GM18909 (cell line): ENCODE measurements around the gene CAGE1.

Source experiments
- ATAC-seq: cut with Tn5 transposase; IDR thresholded peaks from one replicate; pipeline ENCODE4 v1.9.1; 2021; ENCODE audit warnings: mild to moderate bottlenecking; ENCODE audit not compliant: unreplicated experiment, poor library complexity

The CAGE1 gene

DNA sequence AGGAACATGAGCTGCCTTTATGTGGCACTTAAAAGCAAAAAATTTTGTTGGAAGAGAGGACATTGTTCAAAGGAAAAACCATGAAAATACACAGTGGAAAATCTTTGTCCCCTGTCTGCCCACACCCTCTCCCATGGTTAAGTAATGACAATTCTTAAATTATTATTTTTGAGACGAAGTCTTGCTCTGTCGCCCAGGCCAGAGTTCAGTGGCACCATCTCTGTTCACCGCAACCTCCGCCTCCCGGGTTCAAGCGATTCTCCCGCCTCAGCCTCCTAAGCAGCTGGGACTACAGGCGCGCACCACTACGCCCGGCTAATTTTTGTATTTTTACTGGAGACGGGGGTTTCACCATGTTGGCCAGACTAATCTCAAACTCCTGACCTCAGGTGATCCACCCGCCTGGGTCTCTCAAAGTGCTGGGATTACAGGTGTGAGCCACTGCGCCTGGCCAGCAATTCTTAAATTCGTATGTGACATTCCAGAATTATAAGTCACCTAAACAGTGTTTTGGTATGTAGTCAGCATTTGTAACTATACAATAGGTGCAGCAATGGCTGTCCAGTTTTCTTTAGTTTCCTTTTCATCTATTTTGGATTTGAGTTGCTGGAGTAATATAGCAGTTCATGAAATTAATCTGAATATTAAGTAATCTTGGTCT, 75.9 kb downstream of the CAGE1 start:
- ATAC-seq, result no peak

DNA sequence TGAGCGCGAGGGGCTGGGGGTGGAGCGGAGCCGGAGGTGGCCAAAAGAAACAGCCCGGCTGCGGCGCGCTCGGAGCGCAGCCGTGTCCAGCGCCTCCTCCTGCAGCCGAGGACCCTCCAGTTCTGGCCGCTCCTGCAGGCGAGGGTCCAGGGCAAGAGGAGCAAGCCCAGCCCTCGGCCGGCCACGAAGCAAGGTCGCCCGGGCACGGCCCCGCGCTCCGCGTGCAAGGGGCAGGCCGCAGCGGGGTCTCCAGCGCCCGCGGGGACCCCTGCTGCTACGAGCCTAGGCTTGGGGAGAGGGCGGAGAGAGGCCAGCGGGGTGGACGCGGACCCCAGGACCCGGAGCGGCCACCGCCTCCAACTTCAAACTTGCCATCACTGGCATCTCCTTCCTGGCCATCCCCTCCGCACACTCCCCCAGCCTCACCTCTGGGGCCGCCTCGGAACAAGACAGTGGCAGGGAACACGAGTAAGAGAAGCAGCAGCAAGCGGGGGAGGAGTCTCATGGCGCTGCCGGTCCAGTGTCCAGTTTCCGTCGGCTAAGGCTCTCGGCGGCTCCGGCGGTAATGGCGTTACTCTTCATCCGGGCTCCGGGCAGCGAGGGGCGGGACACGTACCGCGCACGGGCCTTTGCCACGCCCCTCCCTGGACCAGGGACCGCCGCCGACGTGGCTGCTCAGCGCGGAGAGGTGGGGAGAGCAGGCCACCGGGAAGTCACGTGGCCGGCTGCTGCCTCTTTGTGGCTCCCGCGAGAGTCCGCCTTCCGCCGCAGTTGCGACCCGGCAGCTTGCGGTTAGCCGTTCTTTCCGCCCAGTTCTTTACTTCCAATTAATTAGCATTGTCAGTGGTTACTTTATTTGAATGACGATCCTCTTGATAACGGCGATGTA, 76.7 kb downstream of the CAGE1 start, which contains the start of gene SSR1:
TSS of gene SSR1 (minus strand) at position 584 of the 889 bp plus-strand sequence. CDS start at position 505, 79 bp downstream.
- ATAC-seq, result peak; percentile 98

DNA sequence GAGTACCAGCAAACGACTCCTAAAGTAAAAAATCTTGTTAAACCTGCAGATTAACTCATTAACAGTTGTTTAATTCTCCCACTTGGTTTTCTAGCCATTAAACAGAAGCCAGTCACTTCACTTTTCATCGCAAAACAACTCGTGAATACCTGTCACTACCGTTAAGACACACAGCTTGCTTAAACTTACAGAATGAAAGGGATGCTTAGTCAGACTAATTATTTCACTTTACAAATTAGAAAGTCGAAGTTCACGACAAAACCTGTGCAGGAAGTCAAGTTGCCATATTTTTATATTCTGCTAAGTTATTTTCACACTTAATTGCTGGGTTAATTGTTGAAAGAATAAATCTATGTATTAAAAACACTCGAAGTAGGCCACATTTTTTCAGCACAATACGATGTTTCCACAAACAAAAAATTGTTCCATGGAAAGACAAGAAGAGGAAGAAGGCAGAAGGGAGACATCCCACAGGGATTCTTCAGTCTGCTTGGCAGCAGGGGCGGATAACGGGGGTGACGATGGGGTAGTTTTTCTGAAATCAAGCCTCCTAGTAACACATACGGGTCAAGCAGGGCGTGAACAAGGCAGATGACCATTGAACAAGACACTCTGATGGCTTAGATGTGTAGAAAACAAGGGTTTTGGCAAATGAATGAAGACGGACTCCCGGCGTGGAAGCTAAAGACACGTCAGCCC, 77.5 kb downstream of the CAGE1 start:
- ATAC-seq, result peak; percentile 1

DNA sequence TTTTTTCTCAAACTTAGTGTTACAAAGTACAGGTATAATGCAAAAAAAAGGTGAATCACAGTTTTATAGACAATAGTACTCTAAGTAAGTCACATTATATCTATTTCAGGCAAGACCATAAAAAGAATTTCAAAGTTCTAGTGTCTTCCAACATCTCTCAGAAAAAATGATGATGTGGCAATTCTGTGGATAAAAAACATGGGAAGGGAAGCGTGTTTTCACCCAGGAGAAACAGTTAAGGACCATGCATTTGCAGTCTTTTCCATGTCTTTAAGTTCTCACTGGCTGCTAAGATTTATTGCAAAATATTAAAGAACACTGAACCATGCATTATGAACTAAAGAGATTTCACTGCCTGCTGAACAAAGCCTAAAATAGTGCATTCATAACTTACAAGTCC, 78.4 kb downstream of the CAGE1 start:
- no peak for ATAC-seq

DNA sequence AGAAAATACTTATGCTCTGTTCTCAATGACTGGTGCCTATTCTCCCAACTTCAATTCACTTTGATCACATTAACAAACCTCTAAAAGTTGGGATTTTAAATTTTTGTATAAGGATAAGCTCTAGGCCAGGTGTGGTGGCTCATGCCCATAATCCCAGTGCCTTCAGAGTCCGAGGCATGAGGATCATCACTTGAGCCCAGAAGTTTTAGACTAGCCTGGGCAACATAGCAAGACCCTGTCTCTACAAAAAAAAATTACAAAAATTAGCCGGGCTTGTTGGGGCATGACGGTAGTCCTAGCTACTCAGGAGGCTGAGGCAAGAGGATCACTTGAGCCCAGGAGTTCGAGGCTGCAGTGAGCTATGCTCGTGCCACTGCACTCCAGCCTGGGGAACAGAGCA, 80.5 kb downstream of the CAGE1 start:
- no peak for ATAC-seq

DNA sequence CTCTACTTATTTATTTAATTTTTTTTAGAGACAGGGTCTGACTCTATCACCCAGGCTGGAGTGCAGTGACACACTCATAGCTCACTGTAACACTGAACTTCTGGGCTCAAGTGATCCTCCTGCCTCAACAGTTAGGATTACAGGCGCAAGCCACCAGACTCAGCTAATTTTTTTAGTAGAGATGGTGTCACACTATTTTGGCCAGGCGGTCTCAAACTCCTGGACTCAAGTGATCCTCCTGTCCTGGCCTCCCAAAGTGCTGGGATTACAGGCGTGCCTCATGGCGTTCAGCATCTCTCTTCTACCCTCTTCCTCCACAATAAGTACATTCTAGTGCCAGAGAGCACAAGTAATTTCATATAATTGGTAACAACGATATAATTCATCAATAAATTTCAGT, 82.0 kb downstream of the CAGE1 start:
- ATAC-seq, result no peak

DNA sequence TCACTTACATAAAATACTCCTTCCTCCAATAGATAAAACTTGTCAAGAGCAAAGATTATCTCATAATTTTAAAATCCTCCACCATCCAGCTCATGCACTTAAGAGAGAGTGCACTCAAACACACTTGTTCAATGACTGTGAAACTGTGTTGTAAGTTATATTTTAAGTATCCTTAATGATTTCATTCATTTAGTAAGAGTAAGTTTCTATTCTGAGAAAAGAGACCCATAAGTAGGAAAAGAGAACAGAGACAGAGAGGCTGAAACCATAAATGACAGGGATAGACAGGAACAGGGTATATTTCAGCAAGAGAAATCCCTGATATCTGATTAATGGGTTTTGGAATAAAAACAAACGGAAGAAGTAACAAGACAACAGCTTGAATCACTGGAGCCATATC, 84.7 kb downstream of the CAGE1 start:
- ATAC-seq, result no peak

DNA sequence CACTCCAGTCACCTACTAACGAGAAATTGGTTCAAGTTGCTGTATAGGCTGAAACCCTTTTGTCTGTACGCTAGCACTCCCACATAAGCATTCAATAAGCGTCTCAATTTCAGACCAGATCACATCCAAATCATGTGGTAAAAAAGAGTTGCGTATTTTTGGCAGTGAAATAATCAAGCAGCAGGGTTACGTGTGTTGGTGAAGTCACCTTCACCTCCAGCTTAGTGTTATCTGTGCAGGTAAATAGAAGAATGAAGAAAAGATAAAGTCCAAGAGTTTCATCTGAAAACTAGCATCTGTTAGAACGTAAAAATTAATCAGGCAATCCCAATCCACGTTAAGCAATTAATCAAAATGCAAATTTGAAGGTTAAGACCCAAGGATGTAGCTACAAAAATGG, 87.8 kb downstream of the CAGE1 start:
- no peak for ATAC-seq

DNA sequence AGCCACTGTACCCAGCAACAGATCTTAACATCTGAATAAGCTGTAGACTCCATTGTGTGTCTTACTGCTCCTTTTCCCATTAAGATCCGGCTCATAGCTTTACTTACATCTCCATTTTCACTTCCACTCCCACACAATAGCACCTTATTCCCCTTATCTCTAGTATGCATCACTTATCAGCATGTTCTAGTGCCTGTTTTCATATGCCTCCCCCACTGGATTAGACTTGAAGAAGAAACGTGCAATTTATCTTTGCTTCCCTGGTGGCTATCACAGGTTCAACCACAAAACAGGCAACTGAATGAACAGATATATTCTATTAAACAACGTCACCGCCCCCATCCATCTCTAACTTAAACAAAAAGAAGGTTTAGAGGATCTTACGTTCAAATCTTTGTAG, 88.6 kb downstream of the CAGE1 start:
- no peak for ATAC-seq

DNA sequence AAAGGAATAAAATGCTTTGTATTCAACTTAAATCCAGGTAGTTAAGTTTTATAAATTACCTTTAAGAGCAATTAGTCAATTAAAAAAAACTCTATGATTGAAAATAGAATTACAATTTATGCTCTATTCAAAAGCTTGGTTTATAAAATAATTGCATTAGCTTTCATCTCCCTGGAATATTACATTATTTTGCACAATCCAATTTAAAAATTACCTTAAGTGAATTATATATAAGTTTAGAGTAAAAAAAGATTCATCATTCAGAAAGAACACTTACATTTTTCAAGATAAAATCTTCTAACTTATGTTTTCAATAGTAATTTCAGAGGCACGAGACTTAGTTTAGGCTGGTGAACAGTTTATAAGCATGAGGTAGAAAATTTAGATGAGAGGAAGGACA, 91.4 kb downstream of the CAGE1 start:
- ATAC-seq, result no peak

DNA sequence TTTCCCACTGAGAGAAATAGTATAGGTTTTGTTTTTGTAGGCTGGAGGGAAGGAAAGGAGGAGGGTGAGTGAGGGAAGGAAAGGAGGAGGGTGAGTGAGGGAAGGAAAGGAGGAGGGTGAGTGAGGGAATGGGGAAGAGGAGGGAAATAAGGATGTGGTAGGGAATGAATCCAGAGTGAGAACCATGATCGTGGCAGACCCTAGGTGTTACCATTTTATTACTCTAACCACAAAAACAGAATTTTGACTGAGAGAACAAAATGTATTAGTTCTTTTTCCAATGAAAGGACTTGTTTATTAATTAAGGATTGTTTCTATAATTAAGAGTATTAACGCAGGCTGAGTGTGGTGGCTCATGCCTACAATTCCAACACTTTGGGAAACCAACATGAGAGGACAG, 92.9 kb downstream of the CAGE1 start:
- no peak for ATAC-seq

DNA sequence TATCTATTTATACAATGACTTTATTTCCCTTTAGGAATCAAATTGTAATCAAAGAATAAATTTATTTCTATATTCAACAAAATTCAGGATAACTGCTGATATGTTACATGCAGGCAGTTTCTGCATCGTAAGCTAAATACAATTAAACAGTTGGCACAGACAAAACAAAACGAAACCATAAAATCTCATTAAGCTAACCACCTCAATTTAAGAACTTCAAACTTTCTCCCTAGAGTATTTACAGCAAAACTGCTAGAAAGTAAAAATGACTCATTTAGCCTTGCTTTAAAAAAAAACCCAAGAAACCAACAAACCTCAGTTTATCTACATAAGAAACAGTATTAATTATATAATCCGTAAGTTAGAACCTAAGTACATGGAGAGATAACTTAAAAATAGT, 93.6 kb downstream of the CAGE1 start:
- ATAC-seq, result no peak

DNA sequence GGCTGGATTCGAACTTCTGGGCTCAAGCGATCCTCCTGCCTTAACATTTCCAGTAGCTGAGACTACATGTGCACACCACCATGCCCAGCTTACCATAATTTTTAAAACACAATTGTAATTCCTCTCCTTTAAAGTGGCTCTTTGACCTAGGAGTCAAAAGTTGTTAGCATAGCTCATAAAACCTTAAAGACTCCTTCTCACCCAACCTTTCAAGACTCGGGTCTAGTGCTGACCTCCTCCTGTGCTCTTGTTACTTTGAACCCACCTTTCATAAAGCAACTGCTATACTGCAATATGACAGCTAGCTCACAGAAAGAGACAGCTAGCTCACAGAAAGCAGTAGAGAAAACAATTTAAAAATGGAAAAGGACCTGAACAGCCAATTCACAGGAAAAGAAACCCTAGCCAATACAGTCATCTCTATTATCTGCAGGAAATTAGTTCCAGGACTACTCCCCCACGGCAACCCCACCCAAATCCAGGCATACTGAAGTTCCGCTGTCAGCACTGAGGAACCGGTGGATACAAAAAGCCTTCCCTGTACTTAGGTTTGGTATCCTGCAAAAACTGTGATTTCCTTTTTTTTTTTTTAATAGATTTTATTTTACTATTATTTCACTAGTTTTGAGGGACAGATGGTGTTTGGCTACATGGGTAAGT, 96.8 kb downstream of the CAGE1 start:
- no peak for ATAC-seq

DNA sequence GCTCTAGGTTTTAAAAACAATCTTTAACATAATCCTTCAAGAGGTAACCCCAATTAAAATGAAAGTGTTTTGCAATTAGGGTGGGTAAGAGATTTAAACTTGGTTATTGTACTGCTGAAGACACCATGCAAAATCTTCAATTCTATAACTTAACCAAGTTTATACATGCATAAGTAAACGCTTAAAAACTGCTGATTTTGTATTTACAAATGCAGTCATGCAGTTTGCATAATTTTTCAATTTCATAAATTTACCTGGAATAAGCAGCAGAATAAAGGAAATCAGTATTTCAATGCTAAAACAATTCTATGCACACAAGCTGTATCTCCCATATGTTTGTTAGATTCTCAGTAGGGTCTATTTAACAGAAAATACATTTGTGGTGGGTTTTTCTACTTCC, 99.5 kb downstream of the CAGE1 start:
- no peak for ATAC-seq

DNA sequence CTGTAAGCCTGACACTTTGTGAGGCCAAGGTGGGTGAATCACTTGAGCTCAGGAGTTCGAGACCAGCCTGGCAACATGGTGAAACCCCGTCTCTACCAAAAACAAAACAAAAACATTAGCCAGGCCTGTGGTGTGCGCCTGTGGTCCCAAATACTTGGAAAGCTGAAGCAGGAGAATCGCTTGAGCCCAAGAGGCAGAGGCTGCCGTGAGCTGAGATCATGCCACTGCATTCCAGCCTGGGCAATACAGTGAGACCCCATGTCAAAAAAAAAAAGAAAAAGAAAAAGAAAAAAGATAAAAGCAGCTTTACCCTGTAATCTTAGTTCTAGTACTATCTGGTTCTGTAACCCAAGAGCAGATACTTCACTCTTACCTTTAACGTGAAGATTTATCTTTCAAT, 104.1 kb downstream of the CAGE1 start:
- no peak for ATAC-seq

DNA sequence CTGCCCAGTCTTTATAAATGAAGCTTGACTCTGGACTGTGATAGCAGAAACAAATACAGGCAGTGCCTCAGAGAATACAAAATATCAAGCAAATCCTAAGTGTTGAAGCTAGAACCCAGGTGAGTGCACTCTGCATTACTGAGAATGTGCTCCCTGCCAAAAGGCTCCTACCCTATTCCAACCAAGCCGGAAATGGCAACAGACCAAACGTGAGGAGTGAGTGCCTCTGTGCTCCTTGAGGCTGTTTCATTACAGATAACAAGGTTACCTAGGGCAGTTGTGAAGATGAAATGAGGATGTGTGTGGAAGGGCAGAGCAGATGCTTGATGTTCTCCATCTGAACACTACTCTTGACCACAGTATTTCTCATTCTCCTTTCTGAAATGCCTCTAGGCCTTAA, 105.9 kb downstream of the CAGE1 start:
- ATAC-seq, result no peak

DNA sequence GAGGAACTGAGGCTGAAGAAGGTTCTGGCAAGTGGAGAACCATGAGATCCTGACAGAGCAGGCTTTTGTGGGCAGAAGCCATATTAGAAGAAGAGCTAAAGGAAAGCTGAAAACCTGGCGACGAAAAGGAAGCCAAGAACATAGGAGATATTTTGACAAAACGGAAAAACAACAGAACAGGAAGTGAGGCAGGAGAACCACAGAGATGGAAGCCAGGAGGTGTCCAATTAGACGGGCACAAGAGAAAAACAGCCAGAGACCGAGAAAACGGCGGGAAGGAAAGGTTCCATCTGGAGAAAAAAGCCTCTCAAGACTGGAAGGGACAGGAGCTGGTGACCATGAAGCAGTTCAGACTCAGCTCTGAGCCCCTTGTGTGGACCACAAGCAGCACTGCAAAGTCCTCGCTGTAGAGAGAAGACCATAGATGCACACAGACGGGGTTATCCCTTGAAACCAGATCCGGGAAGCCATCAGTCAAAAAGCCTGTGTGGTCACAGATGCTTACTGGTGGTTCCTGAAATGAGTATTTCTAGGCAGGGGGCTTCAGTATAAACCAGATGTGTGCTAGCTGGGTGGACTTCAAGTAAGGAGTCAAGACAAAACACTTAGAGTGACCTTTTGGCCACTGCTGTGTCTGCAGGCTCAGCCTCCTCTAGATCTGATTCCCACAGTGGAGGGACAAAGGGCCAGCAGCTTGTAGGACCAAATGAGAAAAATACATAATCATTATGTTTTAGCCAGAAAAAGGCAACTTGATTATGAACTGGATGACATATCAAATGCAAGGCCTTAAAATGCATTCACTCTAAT, 107.2 kb downstream of the CAGE1 start:
- no peak for ATAC-seq
